ENCODE measurements around the gene FAM216B.
"Not testable (repeated sequence)": the region's sequence is repeated elsewhere in the genome, so short reads cannot be mapped to it uniquely, and the experiment has no call there.

Gene FAM216B

GRCh38 chr13:42819687-42820086 is 38.3 kb downstream of the FAM216B start:
- H3K4me3 ChIP-seq (ENCODE audit: insufficient read depth, low read depth, low read length); H3K4me1 ChIP-seq (ENCODE audit: control insufficient read depth, insufficient read depth, low read length); H3K27ac ChIP-seq (ENCODE audit: insufficient read depth, low read depth, low read length, poor library complexity, severe bottlenecking); H3K36me3 ChIP-seq (ENCODE audit: control insufficient read depth, insufficient read depth, low read length); H3K27me3 ChIP-seq (ENCODE audit: control insufficient read depth, insufficient read depth, low read length, poor library complexity, severe bottlenecking); H3K9me3 ChIP-seq (ENCODE audit: control insufficient read depth, low read length): not testable (repeated sequence)
- WGBS, 2 experiments, result 88 to 96% methylated on average over 1 of the region's 1 CpG

GRCh38 chr13:42820451-42820850 is 39.1 kb downstream of the FAM216B start:
- 78 to 80% methylated on average over 4 of the region's 4 CpGs for WGBS, 2 experiments
- H3K27me3 ChIP-seq (ENCODE audit: control insufficient read depth, insufficient read depth, low read length, poor library complexity, severe bottlenecking), result no peaks in the 10 kb centered on the region
- no peaks in the 10 kb centered on the region for H3K36me3 ChIP-seq (ENCODE audit: control insufficient read depth, insufficient read depth, low read length)
- H3K9me3 ChIP-seq (ENCODE audit: control insufficient read depth, low read length), result peaks cover 3% of the 10 kb centered on the region
- H3K27ac ChIP-seq (ENCODE audit: insufficient read depth, low read depth, low read length, poor library complexity, severe bottlenecking), result no peak overlapping the region
- no peak overlapping the region for H3K4me3 ChIP-seq (ENCODE audit: insufficient read depth, low read depth, low read length)
- H3K4me1 ChIP-seq (ENCODE audit: control insufficient read depth, insufficient read depth, low read length), result no peaks in the 10 kb centered on the region

DNA sequence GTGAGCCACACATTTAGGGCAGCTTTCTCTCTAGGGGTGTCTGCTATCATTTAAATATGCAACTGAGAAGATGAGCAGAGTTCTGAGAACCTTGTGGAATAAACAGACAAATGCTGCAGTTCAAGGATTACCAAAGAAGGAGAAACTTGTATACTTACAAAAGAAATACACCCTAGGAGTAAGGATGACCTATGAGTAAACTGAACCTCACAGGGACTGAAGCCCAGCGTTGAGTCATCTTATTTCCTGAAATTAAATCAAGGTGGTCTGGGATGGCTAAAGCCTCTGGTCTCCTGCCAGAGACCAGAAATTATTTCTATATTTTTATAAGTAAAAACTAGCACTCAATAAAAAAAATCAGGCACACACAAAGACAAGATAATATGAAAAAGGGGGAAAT is 40.1 kb downstream of the FAM216B start:
- Histone ChIP-seq H3K36me3 (ENCODE audit: control insufficient read depth, insufficient read depth, low read length) (no peaks in the 10 kb centered on the region), H3K4me3 (ENCODE audit: insufficient read depth, low read depth, low read length) (no peak overlapping the region), H3K27ac (ENCODE audit: insufficient read depth, low read depth, low read length, poor library complexity, severe bottlenecking) (no peak overlapping the region), H3K9me3 (ENCODE audit: control insufficient read depth, low read length) (peaks cover 3% of the 10 kb centered on the region), H3K4me1 (ENCODE audit: control insufficient read depth, insufficient read depth, low read length) (no peaks in the 10 kb centered on the region), H3K27me3 (ENCODE audit: control insufficient read depth, insufficient read depth, low read length, poor library complexity, severe bottlenecking) (no peaks in the 10 kb centered on the region)
- 75 to 92% methylated on average over 1 of the region's 1 CpG for WGBS, 2 experiments

- H3K27ac ChIP-seq (ENCODE audit: insufficient read depth, low read depth, low read length, poor library complexity, severe bottlenecking), result no peak overlapping the region
- no peak overlapping the region for H3K4me3 ChIP-seq (ENCODE audit: insufficient read depth, low read depth, low read length)
- WGBS, 2 experiments, result 84 to 85% methylated on average over 10 of the region's 10 CpGs
These were observed 51.1 kb downstream of the FAM216B start for GRCh38 chr13:42832341-42833096.

GRCh38 chr13:42834946-42835345 is 53.6 kb downstream of the FAM216B start:
- 93 to 96% methylated on average over 3 of the region's 3 CpGs for WGBS, 2 experiments
- no peaks in the 10 kb centered on the region for H3K9me3 ChIP-seq (ENCODE audit: control insufficient read depth, low read length)
- no peaks in the 10 kb centered on the region for H3K36me3 ChIP-seq (ENCODE audit: control insufficient read depth, insufficient read depth, low read length)
- no peak overlapping the region for H3K27ac ChIP-seq (ENCODE audit: insufficient read depth, low read depth, low read length, poor library complexity, severe bottlenecking)
- H3K27me3 ChIP-seq (ENCODE audit: control insufficient read depth, insufficient read depth, low read length, poor library complexity, severe bottlenecking), result no peaks in the 10 kb centered on the region
- no peak overlapping the region for H3K4me3 ChIP-seq (ENCODE audit: insufficient read depth, low read depth, low read length)
- H3K4me1 ChIP-seq (ENCODE audit: control insufficient read depth, insufficient read depth, low read length), result no peaks in the 10 kb centered on the region

More at GRCh38 chr13:42832341-42833096, 51.1 kb downstream of the FAM216B start:
- Histone ChIP-seq H3K36me3 (ENCODE audit: control insufficient read depth, insufficient read depth, low read length) (no peaks in the 10 kb centered on the region), H3K27me3 (ENCODE audit: control insufficient read depth, insufficient read depth, low read length, poor library complexity, severe bottlenecking) (no peaks in the 10 kb centered on the region), H3K4me1 (ENCODE audit: control insufficient read depth, insufficient read depth, low read length) (no peaks in the 10 kb centered on the region), H3K9me3 (ENCODE audit: control insufficient read depth, low read length) (no peaks in the 10 kb centered on the region)

- Histone ChIP-seq H3K9me3 (ENCODE audit: control insufficient read depth, low read length) (no peaks in the 10 kb centered on the region), H3K4me1 (ENCODE audit: control insufficient read depth, insufficient read depth, low read length) (no peaks in the 10 kb centered on the region), H3K4me3 (ENCODE audit: insufficient read depth, low read depth, low read length) (no peak overlapping the region), H3K27ac (ENCODE audit: insufficient read depth, low read depth, low read length, poor library complexity, severe bottlenecking) (no peak overlapping the region), H3K36me3 (ENCODE audit: control insufficient read depth, insufficient read depth, low read length) (no peaks in the 10 kb centered on the region), H3K27me3 (ENCODE audit: control insufficient read depth, insufficient read depth, low read length, poor library complexity, severe bottlenecking) (no peaks in the 10 kb centered on the region)
- WGBS, 2 experiments, result 73 to 76% methylated on average over 9 to 10 of the region's 10 CpGs
These were observed 55.7 kb downstream of the FAM216B start for GRCh38 chr13:42836930-42837690.
